Measurements from ENCODE around the gene NDUFAF4.

Gene NDUFAF4

DNA sequence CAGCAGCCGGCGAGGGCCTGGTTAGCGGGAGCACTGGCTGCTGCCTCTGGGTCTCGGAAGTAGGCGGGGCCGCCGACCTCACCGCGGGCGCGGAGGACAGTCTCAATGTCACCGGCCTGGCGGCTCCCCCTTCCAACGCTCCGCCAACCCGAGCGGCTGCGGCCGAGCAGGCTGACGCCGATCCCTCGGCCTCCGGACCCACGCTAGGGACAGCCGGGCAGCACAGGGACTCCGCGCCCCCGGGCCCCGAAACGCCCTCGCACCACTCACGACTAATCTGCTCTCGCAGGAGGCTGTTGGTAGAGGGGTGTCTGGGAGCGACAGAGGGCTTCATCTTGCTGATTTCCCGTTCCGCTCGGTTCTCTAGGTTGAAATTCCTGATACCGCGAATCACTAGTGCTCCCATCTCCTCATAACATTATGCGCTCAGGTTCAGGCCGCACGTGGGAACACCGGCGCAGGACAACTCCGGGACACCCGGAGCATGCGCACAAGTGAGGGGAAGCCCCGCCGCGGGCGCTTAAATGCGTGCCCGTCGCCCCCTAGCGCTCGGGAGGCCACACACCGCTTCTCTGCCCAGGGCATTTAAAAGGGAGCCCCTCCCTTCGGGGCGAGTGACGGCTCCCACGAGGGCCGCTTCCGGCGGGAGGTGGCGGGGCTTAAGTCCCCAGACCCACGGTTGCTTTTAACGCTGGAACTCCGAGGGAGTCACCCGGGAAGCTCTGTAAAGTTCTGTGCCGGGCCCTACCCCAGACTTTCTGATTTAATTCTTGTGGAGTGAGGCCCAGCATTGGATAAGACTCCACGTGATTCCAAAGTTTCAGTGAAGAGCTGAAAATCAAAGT lies at the start of gene NDUFAF4:
Gene NDUFAF4, minus strand, starts transcription at position 496 of the 845 bp plus-strand sequence. Its CDS starts 90 bp downstream, at position 406.
- no peaks in the 10 kb centered on the region for H3K9me3 ChIP-seq (ENCODE audit: control insufficient read depth, insufficient read depth, low read depth, low read length)
- TF ChIP-seq HOXA7 (CRISPR knock-in tag; IDR thresholded peaks at IDR 0.05; ENCODE audit: borderline replicate concordance) = no peak
- 0 out of 2 replicates have a peak, but pooled peaks have one; percentile 13 for TF ChIP-seq MZF1 (tag by site-specific recombination; IDR thresholded peaks at IDR 0.05; ENCODE audit: borderline replicate concordance)
- no peak for TF ChIP-seq ZFP41 (tag by site-specific recombination; IDR thresholded peaks at IDR 0.05; ENCODE audit: borderline replicate concordance)
- peak; percentile 93 for TF ChIP-seq ZNF501 (tag by site-specific recombination; IDR thresholded peaks at IDR 0.05)
- no peak for TF ChIP-seq ZNF16 (tag by site-specific recombination; IDR thresholded peaks at IDR 0.05; ENCODE audit: low read depth)
- TF ChIP-seq ZNF239 (tag by site-specific recombination; IDR thresholded peaks at IDR 0.05) = no peak
- TF ChIP-seq ZBTB6 (tag by site-specific recombination; IDR thresholded peaks at IDR 0.05) = no peak
- TF ChIP-seq ZBTB7A (tag by site-specific recombination; IDR thresholded peaks at IDR 0.05; ENCODE audit: low read depth) = no peak
- peak; percentile 87 for TF ChIP-seq ZNF341 (tag by site-specific recombination; IDR thresholded peaks at IDR 0.05; ENCODE audit: low read depth)
- TF ChIP-seq ZNF692 (tag by site-specific recombination; IDR thresholded peaks at IDR 0.05) = peak; percentile 95
- TF ChIP-seq TCF7L2 (IDR thresholded peaks at IDR 0.05; ENCODE audit: borderline replicate concordance, low read depth, low read length) = no peak
- TF ChIP-seq ZNF335 (tag by site-specific recombination; conservative IDR thresholded peaks at IDR 0.05) = peak; percentile 75
- TF ChIP-seq ZNF148 (tag by site-specific recombination; IDR thresholded peaks at IDR 0.05; ENCODE audit: borderline replicate concordance) = no peak
- TF ChIP-seq GLIS1 (tag by site-specific recombination; IDR thresholded peaks at IDR 0.05) = peak; percentile 45; the same call in 1 of the 2 replicates
- no peak for TF ChIP-seq ZNF670 (tag by site-specific recombination; IDR thresholded peaks at IDR 0.05; ENCODE audit: low read depth)
- TF ChIP-seq HOXC10 (CRISPR knock-in tag; IDR thresholded peaks at IDR 0.05) = peak; percentile 90; the same call in 1 of the 2 replicates
- TF ChIP-seq ZNF777 (tag by site-specific recombination; IDR thresholded peaks at IDR 0.05; ENCODE audit: borderline replicate concordance) = no peak
- TF ChIP-seq SCRT2 (tag by site-specific recombination; IDR thresholded peaks at IDR 0.05) = no peak
- no peak for TF ChIP-seq ZNF548 (tag by site-specific recombination; IDR thresholded peaks at IDR 0.05)
- peak; percentile 62; the same call in 1 of the 2 replicates for TF ChIP-seq ZNF76 (tag by site-specific recombination; IDR thresholded peaks at IDR 0.05; ENCODE audit: borderline replicate concordance, low read depth)
- TF ChIP-seq OVOL3 (tag by site-specific recombination; IDR thresholded peaks at IDR 0.05) = no peak
- no peak for TF ChIP-seq ZNF530 (tag by site-specific recombination; IDR thresholded peaks at IDR 0.05; ENCODE audit: low read depth)
- peak; percentile 60; the same call in 1 of the 2 replicates for TF ChIP-seq KLF8 (tag by site-specific recombination; IDR thresholded peaks at IDR 0.05)
- TF ChIP-seq ZNF701 (tag by site-specific recombination; IDR thresholded peaks at IDR 0.05) = no peak
- TF ChIP-seq ZNF23 (tag by site-specific recombination; IDR thresholded peaks at IDR 0.05; ENCODE audit: borderline replicate concordance) = no peak
- peak; percentile 61 for TF ChIP-seq ZXDB (tag by site-specific recombination; IDR thresholded peaks at IDR 0.05)
- TF ChIP-seq, protein P1, sequence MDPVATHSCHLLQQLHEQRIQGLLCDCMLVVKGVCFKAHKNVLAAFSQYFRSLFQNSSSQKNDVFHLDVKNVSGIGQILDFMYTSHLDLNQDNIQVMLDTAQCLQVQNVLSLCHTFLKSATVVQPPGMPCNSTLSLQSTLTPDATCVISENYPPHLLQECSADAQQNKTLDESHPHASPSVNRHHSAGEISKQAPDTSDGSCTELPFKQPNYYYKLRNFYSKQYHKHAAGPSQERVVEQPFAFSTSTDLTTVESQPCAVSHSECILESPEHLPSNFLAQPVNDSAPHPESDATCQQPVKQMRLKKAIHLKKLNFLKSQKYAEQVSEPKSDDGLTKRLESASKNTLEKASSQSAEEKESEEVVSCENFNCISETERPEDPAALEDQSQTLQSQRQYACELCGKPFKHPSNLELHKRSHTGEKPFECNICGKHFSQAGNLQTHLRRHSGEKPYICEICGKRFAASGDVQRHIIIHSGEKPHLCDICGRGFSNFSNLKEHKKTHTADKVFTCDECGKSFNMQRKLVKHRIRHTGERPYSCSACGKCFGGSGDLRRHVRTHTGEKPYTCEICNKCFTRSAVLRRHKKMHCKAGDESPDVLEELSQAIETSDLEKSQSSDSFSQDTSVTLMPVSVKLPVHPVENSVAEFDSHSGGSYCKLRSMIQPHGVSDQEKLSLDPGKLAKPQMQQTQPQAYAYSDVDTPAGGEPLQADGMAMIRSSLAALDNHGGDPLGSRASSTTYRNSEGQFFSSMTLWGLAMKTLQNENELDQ (tag by site-specific recombination; IDR thresholded peaks at IDR 0.05; ENCODE audit: low read depth) = no peak
- TF ChIP-seq PBX3 (CRISPR knock-in tag; IDR thresholded peaks at IDR 0.05) = 0 out of 2 replicates have a peak, but pooled peaks have one; percentile 47

More for the DNA sequence above, at the start of gene NDUFAF4:
- Histone ChIP-seq H3K27ac (ENCODE audit: extremely low read depth, low read depth, low read length) (peak within 1 kb of the TSS; percentile 63), H3K4me1 (ENCODE audit: control insufficient read depth, insufficient read depth, low read length) (no peaks in the 10 kb centered on the region), H3K4me3 (ENCODE audit: low read depth, low read length) (peak within 1 kb of the TSS; percentile 92), H3K36me3 (ENCODE audit: control insufficient read depth in 2 of 2, insufficient read depth in 1 of 2, low read length in 2 of 2) (peaks cover 19 to 39% of the 10 kb centered on the region in 2 experiments)
- CTCF ChIA-PET = interaction anchor here (0.6 to 5.3 kb wide), 50 partner anchors 9 to 724 kb away, joined by 3 to 76 read pairs (median 4); partner anchors contain the start of genes GPR63 and KLHL32
- POLR2A ChIA-PET = interaction anchor here (0.7 to 1.1 kb wide), 2 partner anchors 23 to 27 kb away, joined by 3 to 4 read pairs; partner anchors contain the start of gene KLHL32
